Activated effector memory CD4-positive, alpha-beta T cell treated with anti-CD3 and anti-CD28 coated beads, Interleukin-2, amount 50 U/mL, for 16 hours (primary cell): ENCODE data around the gene DCANP1.

Experiments
- DNase-seq: peaks from one replicate; pipeline ENCODE4 v3.0.0-alpha.2; 2020

DCANP1 gene

GRCh38 chr5:135417083-135417482, 30.1 kb downstream of the DCANP1 start:
- DNase-seq = no peak

- no peak for DNase-seq
Measured at GRCh38 chr5:135405082-135405481, 42.1 kb downstream of the DCANP1 start.

GRCh38 chr5:135402031-135402430, 45.1 kb downstream of the DCANP1 start:
- DNase-seq = no peak

- DNase-seq = no peak
Measured at GRCh38 chr5:135400866-135401265, 46.3 kb downstream of the DCANP1 start.

- DNase-seq = no peak
Measured at GRCh38 chr5:135399794-135400542, 47.2 kb downstream of the DCANP1 start.

- peak; percentile 93 for DNase-seq
Measured at GRCh38 chr5:135398855-135399793, 48.0 kb downstream of the DCANP1 start, which contains the start of gene MACROH2A1. Gene MACROH2A1, minus strand, starts transcription at chr5:135399231. Its CDS starts 10,138 bp downstream, at chr5:135389093.

GRCh38 chr5:135398160-135398854, 48.8 kb downstream of the DCANP1 start:
- peak; percentile 78 for DNase-seq

GRCh38 chr5:135397084-135397483, 50.1 kb downstream of the DCANP1 start:
- DNase-seq = no peak

- DNase-seq = no peak
Measured at GRCh38 chr5:135396459-135397055, 50.6 kb downstream of the DCANP1 start.

- no peak for DNase-seq
Measured at GRCh38 chr5:135395866-135396265, 51.3 kb downstream of the DCANP1 start.

- no peak for DNase-seq
Measured at GRCh38 chr5:135395451-135395850, 51.7 kb downstream of the DCANP1 start.
